ENCODE data around the gene ZNF189.

The ZNF189 gene

GRCh38 chr9:101398068-101398929 lies at the start of gene ZNF189, which contains the start of gene MRPL50:
Gene ZNF189, plus strand, starts transcription at chr9:101398851. Its CDS starts 306 bp downstream, at chr9:101399157.
Gene MRPL50, minus strand, starts transcription at chr9:101398618. Its CDS starts 26 bp downstream, at chr9:101398592.
- DNase-seq (ENCODE audit: extremely low read depth in 1 of 2, low read depth in 1 of 2): peak; percentile 85 to 96

GRCh38 chr9:101350285-101350684 lies 48.4 kb upstream of the ZNF189 start:
- no peak for DNase-seq (ENCODE audit: extremely low read depth in 1 of 2, low read depth in 1 of 2)

GRCh38 chr9:101352892-101353463 lies 45.7 kb upstream of the ZNF189 start:
- no peak for DNase-seq (ENCODE audit: extremely low read depth in 1 of 2, low read depth in 1 of 2)

GRCh38 chr9:101353683-101354082 lies 45.0 kb upstream of the ZNF189 start:
- DNase-seq (ENCODE audit: extremely low read depth in 1 of 2, low read depth in 1 of 2): no peak

- no peak for DNase-seq (ENCODE audit: extremely low read depth in 1 of 2, low read depth in 1 of 2)
These were observed 44.4 kb upstream of the ZNF189 start for GRCh38 chr9:101354143-101354764.

GRCh38 chr9:101354765-101355708 lies 43.6 kb upstream of the ZNF189 start:
- DNase-seq (ENCODE audit: extremely low read depth in 1 of 2, low read depth in 1 of 2): no peak

GRCh38 chr9:101356619-101357018 lies 42.0 kb upstream of the ZNF189 start:
- DNase-seq (ENCODE audit: extremely low read depth in 1 of 2, low read depth in 1 of 2): no peak

- no peak for DNase-seq (ENCODE audit: extremely low read depth in 1 of 2, low read depth in 1 of 2)
These were observed 39.0 kb upstream of the ZNF189 start for GRCh38 chr9:101359679-101360078.

GRCh38 chr9:101360647-101361046 lies 38.0 kb upstream of the ZNF189 start:
- no peak for DNase-seq (ENCODE audit: extremely low read depth in 1 of 2, low read depth in 1 of 2)

GRCh38 chr9:101362450-101362849 lies 36.2 kb upstream of the ZNF189 start:
- no peak for DNase-seq (ENCODE audit: extremely low read depth in 1 of 2, low read depth in 1 of 2)

- DNase-seq (ENCODE audit: extremely low read depth in 1 of 2, low read depth in 1 of 2): no peak
These were observed 33.5 kb upstream of the ZNF189 start for GRCh38 chr9:101365181-101365580.

- DNase-seq (ENCODE audit: extremely low read depth in 1 of 2, low read depth in 1 of 2): no peak
These were observed 32.5 kb upstream of the ZNF189 start for GRCh38 chr9:101366038-101366756.

- no peak for DNase-seq (ENCODE audit: extremely low read depth in 1 of 2, low read depth in 1 of 2)
These were observed 31.3 kb upstream of the ZNF189 start for GRCh38 chr9:101367323-101367722.

- DNase-seq (ENCODE audit: extremely low read depth in 1 of 2, low read depth in 1 of 2): no peak
These were observed 29.4 kb upstream of the ZNF189 start for GRCh38 chr9:101369286-101369685.

- DNase-seq (ENCODE audit: extremely low read depth in 1 of 2, low read depth in 1 of 2): no peak
These were observed 28.6 kb upstream of the ZNF189 start for GRCh38 chr9:101369884-101370531.

GRCh38 chr9:101371813-101372212 lies 26.8 kb upstream of the ZNF189 start:
- DNase-seq (ENCODE audit: extremely low read depth in 1 of 2, low read depth in 1 of 2): no peak

GRCh38 chr9:101372327-101373118 lies 26.1 kb upstream of the ZNF189 start:
- no peak for DNase-seq (ENCODE audit: extremely low read depth in 1 of 2, low read depth in 1 of 2)

GRCh38 chr9:101375546-101375945 lies 23.1 kb upstream of the ZNF189 start:
- no peak for DNase-seq (ENCODE audit: extremely low read depth in 1 of 2, low read depth in 1 of 2)
